A549 treated with AZD9567 at 1 μM for 4 hours (cell line): ENCODE measurements around the gene FERMT2. TPM values are rescaled to one million over a fixed set of nuclear protein-coding genes. Genes with fewer than 3 reads are reported as not detected.

ENCODE experiments used
- total RNA-seq: library from RNA; stranded (reverse); fragments of 200-300 nt; extraction: Qiagen RNA extraction; gene quantifications from 5 replicates; pipeline ENCODE4 v1.2.3, GENCODE V29; 2022; ENCODE audit not compliant: insufficient read depth

FERMT2 gene
- total RNA-seq, result 33.6 to 69.4 TPM (median 44.6 TPM) in 5 replicates

DNA sequence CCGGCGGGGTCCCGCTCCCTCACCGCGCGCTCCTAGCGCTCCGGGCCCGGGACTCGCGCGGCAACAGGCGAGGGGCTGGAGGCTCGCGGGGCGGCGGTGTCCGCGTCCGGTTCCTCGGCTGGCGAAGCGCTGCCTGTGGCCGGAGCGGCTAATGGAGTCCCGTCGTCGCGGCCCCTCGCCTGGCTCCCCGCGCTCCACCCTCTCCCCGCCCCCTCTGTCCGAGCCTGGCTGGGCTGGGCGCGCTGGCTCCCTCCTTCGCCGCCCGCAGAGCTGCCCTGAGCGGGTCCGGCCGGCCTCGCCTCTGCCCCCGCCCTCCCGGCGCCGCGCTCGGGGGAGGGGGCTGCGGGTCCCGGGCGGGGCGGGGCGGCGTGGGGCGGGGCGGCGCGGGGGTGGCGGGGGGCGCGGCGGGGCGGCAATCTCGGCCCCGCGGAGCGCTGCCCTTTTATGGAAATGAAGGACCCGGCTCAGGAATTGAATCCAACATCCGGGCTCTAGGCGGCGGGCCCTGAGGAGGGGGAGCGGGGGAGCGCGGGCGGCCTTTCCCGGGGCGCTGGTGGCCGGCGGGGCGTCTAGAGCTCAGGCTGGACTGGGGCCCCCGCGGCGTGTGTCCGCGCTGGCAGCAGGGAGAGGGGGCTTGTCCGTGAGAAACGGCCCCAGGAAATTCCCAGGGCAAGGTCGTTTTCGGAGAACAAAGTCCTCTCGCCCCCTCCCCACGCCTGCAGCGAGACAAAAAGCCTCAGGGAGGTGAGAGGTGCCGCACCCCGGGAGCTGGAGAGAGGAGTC lies at the start of gene FERMT2:
Gene FERMT2 (minus strand): TSS at position 153 of the 783 bp plus-strand sequence. CDS start 482 bp downstream, outside the sequence.

Other genes starting within 250 kb of the FERMT2 start
- gene PSMC6, start 243.8 kb downstream of the FERMT2 start, total RNA-seq, result 79.1 to 100 TPM (median 87.4 TPM) in 5 replicates
- 5.1 to 7.1 TPM (median 6.3 TPM) in 5 replicates for gene STYX, start 220.9 kb downstream of the FERMT2 start, total RNA-seq
- 45.7 to 53.9 TPM (median 48.3 TPM) in 5 replicates for gene GNPNAT1, start 159.4 kb downstream of the FERMT2 start, total RNA-seq
- gene DDHD1, start 202.3 kb upstream of the FERMT2 start, total RNA-seq, result 5.4 to 10.1 TPM (median 7.4 TPM) in 5 replicates